ENCODE measurements around the gene GPD1. TPM values are rescaled to one million over a fixed set of nuclear protein-coding genes. Genes with fewer than 3 reads are reported as not detected.

The GPD1 gene
- total and polyA plus RNA-seq, 10 of the 15 experiments (the other 5 are each of a cell fraction or from before 2014, with no cell fraction given), result 0.04 to 0.61 (median 0.26) TPM; not detected in 1

GRCh38 chr12:50110127-50110761 is 6.4 kb downstream of the GPD1 start (continued):
- TF ChIP-seq REST (IDR thresholded peaks at IDR 0.05; ENCODE audit: low read depth, low read length) (no peak), NR2F1 (conservative IDR thresholded peaks at IDR 0.05) (peak; percentile 88), NBN (IDR thresholded peaks at IDR 0.05) (0 out of 2 replicates have a peak, but pooled peaks have one; percentile 30), HDGF (IDR thresholded peaks at IDR 0.05) (peak; percentile 33; the same call in 1 of the 2 replicates), SMARCA5 (IDR thresholded peaks at IDR 0.05) (no peak), MEF2A (IDR thresholded peaks at IDR 0.05; ENCODE audit: insufficient read depth, low read depth, low read length) (no peak), NR2C2 (IDR thresholded peaks at IDR 0.05; ENCODE audit: borderline replicate concordance, control insufficient read depth, insufficient read length, low read depth) (no peak), MTA2 (IDR thresholded peaks at IDR 0.05; ENCODE audit: low read depth) (peak; percentile 31; the same call in 1 of the 2 replicates), ZNF207 (IDR thresholded peaks at IDR 0.05; ENCODE audit: borderline replicate concordance) (no peak), SUPT20H (IDR thresholded peaks at IDR 0.05; ENCODE audit: borderline replicate concordance, control insufficient read depth, low read depth, low read length) (no peak), GABPA (IDR thresholded peaks at IDR 0.05; ENCODE audit: low read depth) (no peak), SMAD1 (IDR thresholded peaks at IDR 0.05; ENCODE audit: low read depth, partially characterized antibody) (peak; percentile 47), RUNX3 (IDR thresholded peaks at IDR 0.05; ENCODE audit: low read length) (no peak), SIX5 (IDR thresholded peaks at IDR 0.05; ENCODE audit: low read depth, low read length, severe bottlenecking) (no peak), HCFC1 (IDR thresholded peaks at IDR 0.05; ENCODE audit: low read length) (no peak), MTA3 (IDR thresholded peaks at IDR 0.05; ENCODE audit: borderline replicate concordance, low read length) (no peak)

Data from GM12878 (cell line).